H1 (cell line): ENCODE data around the gene CREBL2. TPM values are rescaled to one million over a fixed set of nuclear protein-coding genes. Genes with fewer than 3 reads are reported as not detected.

ENCODE experiments used
- NRF1 ChIP-seq: IDR thresholded peaks from 2 replicates; pipeline ENCODE4 v1.6.1; 2011; ENCODE audit warnings: mild to moderate bottlenecking, low read depth, low read length, improper control_type of control experiment
- RNF2 ChIP-seq: fragments of 200-900, 300-1000 bp; sonication (generic); IDR thresholded peaks from 2 replicates; pipeline ENCODE4 v1.7.1; 2016; ENCODE audit warnings: borderline replicate concordance, low read depth, mild to moderate bottlenecking, antibody characterized with exemption, low read length; ENCODE audit not compliant: poor library complexity, severe bottlenecking; ENCODE audit errors: missing control alignments
- SIRT6 ChIP-seq: IDR thresholded peaks from one replicate; pipeline ENCODE4 v1.7.1; 2012; ENCODE audit warnings: low read length, inconsistent platforms
- USF2 ChIP-seq: IDR thresholded peaks from 2 replicates; pipeline ENCODE4 v1.6.1; 2011; ENCODE audit warnings: low read length, improper control_type of control experiment
- polyA plus RNA-seq, 7 experiments: library from polyadenylated mRNA; depleted of rRNA in 3 of 7; stranded (reverse) in 5 of 7; unstranded in 2 of 7; fragments of >200 nt in 5 of 7; fragments of 200-250 nt in 2 of 7; gene quantifications; 1 replicate in 5 of 7; 2 replicates in 1 of 7; 4 replicates in 1 of 7; pipeline versions ENCODE4 v1.2.1 to v1.2.3, GENCODE V29; 2011 to 2013; ENCODE audit warnings: missing spikeins in 2 of 7, mixed read lengths in 2 of 7
- total RNA-seq: library from RNA; stranded (reverse); fragmentation: NEBNext Ultra II Directional; extraction: Animal tissue kit (Norgen Biotek cat#: 25700); gene quantifications from 2 replicates; pipeline ENCODE4 v1.2.1, GENCODE V29; 2021

Gene CREBL2
- total and polyA plus RNA-seq, 2 of the 8 experiments (the other 6 are each of a cell fraction or from before 2014, with no cell fraction given): 9.8 to 18.3 TPM

DNA sequence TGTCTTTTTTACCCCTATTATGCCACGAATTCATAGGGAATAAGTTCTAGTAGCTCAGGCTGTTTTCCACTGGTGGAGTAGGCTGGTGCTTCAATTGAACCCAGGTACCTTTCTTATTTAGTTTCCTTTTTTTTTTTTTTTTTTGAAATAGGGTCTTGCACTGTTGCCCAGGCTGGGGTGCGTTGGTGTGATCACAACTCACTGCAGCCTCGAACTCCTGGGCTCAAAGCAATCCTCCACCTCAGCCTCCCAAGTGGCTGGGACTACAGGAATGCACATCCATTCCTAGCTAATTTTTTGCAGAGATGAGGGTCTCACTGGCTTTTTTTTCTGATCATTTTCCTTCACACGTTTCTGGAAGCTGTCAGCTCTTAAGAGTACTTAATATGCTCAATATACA lies 2.7 kb downstream of the CREBL2 start (continued):
- TF ChIP-seq NRF1 (no peak), USF2 (no peak), RNF2 (no peak), SIRT6 (no peak)
